AG09319 (cell line): ENCODE data around the gene OR4D11.
"Not testable (repeated sequence)": the region's sequence is repeated elsewhere in the genome, so short reads cannot be mapped to it uniquely, and the experiment has no call there.

ENCODE experiments used
- DNase-seq: peaks from one replicate; pipeline ENCODE4 v3.0.0-alpha.2; 2010; ENCODE audit warnings: low read depth; ENCODE audit errors: extremely low read depth
- CTCF ChIP-seq: IDR thresholded peaks from 2 replicates; pipeline ENCODE4 v1.5.1; 2011; ENCODE audit warnings: low read depth, mild to moderate bottlenecking, inconsistent platforms, low read length, moderate library complexity

The OR4D11 gene

GRCh38 chr11:59532620-59533019 lies 29.2 kb downstream of the OR4D11 start:
- TF ChIP-seq CTCF: no peak
- no peak for DNase-seq

GRCh38 chr11:59534676-59535075 lies 31.3 kb downstream of the OR4D11 start:
- DNase-seq: no peak

GRCh38 chr11:59542142-59542810 lies 38.9 kb downstream of the OR4D11 start:
- no peak for DNase-seq
- TF ChIP-seq CTCF: no peak

More at GRCh38 chr11:59534676-59535075, 31.3 kb downstream of the OR4D11 start:
- no peak for TF ChIP-seq CTCF

GRCh38 chr11:59543713-59544112 lies 40.3 kb downstream of the OR4D11 start:
- not testable (repeated sequence) for DNase-seq

- no peak for DNase-seq
- no peak for TF ChIP-seq CTCF
Measured at GRCh38 chr11:59544869-59545178, 41.4 kb downstream of the OR4D11 start.

GRCh38 chr11:59545179-59546020 lies 42.0 kb downstream of the OR4D11 start:
- no peak for DNase-seq
- TF ChIP-seq CTCF: no peak

GRCh38 chr11:59547605-59548308 lies 44.4 kb downstream of the OR4D11 start:
- not testable (repeated sequence) for DNase-seq

GRCh38 chr11:59548309-59548656 lies 44.9 kb downstream of the OR4D11 start:
- TF ChIP-seq CTCF: no peak
- DNase-seq: no peak
